ENCODE data around the gene CCDC200.
"Not testable (repeated sequence)": the region's sequence is repeated elsewhere in the genome, so short reads cannot be mapped to it uniquely, and the experiment has no call there.

Gene CCDC200

DNA sequence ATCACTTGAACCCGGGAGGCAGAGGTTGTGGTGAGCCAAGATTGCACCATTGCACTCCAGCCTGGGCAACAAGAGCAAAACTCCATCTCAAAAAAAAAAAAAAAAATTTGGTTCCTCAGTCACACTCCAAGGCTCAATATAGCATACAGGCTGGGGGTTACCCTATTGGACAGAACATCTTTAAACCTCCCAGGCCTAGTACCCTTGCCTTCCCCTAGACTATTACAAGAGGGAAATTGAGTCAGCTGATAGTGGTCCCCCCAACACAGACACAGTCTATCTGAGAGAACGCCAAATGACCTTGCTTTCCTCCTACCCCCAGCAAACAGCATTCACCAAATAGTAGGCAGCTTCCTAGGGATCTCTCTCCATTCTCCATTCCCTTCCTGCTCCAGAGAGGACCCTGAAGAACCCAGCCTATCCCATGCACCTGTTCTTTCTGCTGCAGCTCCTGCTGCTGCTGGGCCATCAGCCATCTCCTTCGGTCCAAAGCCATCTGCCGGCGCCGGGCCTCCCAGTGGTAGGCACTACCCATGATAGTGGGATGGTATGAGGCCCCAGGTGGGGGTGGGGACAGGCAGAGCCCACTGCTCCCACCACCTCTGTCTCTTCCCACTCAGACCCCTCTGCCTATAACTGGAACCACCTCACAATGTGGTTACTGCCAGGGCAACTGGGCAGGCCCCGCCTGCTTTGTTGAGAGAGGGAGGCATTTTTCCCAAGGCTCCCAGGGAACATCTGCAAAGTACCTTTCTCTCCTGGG is at the start of gene CCDC200:
Gene CCDC200 (minus strand): TSS at position 604 of the 763 bp plus-strand sequence. CDS start 69 bp downstream, at position 535.
- not testable (repeated sequence) for DNase-seq

- DNase-seq = not testable (repeated sequence)
These were observed 44.5 kb upstream of the CCDC200 start for GRCh38 chr17:43272914-43273313.

DNA sequence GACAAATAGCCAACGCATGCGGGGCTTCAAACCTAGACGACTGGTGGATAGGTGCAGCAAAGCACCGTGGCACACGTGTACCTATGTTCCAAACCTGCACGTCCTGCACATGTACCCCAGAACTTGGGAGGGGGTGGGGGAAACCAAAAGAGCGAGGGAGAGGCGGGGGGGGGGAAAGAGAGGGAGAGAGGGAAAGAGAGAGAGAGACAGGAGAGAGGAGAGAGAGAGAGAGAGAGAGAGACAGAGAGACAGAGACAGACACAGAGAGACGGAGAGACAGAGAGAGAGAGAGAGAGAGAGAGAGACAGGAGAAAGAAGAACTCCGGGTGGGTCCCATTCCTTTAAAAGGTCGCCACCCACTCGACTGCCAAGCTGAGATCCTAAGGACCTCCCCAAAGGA is 44.1 kb upstream of the CCDC200 start:
- peak; percentile 10 for DNase-seq

- DNase-seq = not testable (repeated sequence)
These were observed 42.4 kb upstream of the CCDC200 start for GRCh38 chr17:43270552-43271504.

DNA sequence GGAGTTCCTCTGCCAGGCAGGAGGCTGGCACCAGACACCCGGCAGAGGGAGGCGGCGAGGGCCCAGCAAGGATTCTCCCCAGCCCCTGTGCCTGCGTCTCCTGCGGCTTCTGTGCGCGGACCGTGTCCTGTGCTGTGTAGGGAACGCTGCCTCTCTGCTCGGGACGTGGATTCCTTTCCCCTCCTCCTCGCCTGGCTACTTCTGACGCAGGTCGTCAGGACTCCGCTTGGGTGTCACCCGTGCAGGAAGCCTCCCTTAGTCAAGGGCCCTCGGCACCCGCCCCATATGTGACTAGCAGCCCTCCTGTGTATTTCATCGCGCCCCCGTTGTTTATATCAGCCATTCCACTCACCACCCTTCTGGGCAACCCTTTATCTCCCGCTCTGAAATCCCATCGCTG is 18.0 kb upstream of the CCDC200 start:
- DNase-seq = not testable (repeated sequence)

GRCh38 chr17:43240596-43241352 is 12.4 kb upstream of the CCDC200 start:
- not testable (repeated sequence) for DNase-seq

DNA sequence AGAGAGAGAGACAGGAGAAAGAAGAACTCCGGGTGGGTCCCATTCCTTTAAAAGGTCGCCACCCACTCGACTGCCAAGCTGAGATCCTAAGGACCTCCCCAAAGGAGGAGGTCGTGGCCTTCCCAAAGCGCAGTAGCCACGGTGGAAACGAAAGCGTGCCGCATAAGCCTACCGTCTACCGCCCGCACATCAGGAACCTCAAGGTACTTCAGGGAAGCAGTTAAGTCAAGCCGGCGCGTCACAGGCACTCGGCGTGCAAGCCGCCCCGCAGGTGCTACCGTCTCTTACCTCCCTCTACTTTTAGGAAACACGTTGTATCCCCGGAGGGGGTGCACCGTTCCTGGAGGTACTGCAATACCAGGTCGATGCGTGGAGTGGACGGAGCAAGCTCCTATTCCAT is 11.2 kb upstream of the CCDC200 start:
- not testable (repeated sequence) for DNase-seq

- not testable (repeated sequence) for DNase-seq
These were observed 5.5 kb upstream of the CCDC200 start, which contains the start of gene RNU2-1 for GRCh38 chr17:43233877-43234276. Gene RNU2-1, minus strand, starts transcription at chr17:43233977.

- not testable (repeated sequence) for DNase-seq
These were observed 4.8 kb upstream of the CCDC200 start for GRCh38 chr17:43233263-43233662.

GRCh38 chr17:43232021-43232699 is 3.7 kb upstream of the CCDC200 start:
- DNase-seq = not testable (repeated sequence)

- not testable (repeated sequence) for DNase-seq
These were observed 3.0 kb upstream of the CCDC200 start for GRCh38 chr17:43231205-43232020.

GRCh38 chr17:43226393-43226792 is 2.0 kb downstream of the CCDC200 start:
- DNase-seq = no peak

- DNase-seq = no peak
These were observed 4.2 kb downstream of the CCDC200 start for GRCh38 chr17:43224146-43224705.

DNA sequence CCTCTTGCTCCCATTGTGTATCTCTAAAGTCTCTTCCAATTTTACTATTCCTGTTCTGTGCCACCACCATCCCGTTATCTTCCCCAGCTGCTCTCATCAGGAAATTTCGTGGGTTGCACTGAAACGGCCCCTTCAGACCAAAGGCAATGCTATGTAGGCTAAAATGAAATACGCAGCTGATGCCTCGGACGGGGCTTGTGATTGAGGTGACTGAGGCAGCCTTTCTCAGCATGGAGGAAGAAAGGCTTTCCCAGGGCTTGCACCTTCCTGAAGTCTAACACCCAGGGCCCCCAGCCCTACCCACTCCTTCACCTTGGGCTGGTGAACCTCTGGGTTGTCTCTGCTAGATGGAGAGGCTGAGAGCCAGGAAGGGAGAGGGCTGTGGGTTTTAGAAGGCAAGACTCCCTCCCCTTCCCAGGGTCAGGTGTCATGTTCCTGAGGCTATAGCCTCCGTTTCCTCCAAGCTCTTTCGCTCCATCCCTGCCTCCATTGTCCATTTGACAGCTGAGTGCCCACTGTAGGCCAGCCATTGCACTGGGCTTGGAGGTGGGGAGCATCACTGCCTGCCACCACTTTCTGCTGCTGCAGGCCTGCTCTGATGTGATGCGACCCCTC is 7.8 kb downstream of the CCDC200 start:
- DNase-seq = no peak

DNA sequence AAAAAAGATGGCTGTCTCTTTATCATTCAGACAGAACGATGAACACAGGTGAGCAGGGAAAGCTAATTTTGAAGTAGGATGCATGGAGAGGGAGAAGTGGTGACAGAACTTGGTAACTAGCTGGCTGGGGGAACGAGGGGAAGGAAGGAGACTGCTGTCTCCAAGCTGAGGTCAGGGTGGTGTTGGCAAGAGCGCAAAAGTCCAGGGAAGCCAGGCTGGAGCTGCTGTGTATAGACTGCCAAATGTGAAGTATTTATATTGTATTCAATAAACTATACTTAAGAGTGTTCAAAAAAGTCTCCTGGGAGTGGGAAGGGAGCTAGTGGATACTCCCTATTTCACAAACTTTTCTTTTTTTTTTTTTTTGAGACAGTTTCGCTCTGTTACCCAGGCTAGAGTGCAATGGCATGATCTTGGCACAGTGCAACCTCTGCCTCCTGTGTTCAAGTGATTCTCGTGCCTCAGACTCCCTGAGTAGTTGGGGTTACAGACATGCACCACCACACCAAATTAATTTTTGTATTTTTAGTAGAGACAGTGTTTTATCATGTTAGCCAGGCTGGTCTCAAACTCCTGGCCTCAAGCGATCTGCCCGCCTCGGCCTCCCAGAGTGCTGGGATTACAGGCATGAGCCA is 8.6 kb downstream of the CCDC200 start:
- DNase-seq = no peak

GRCh38 chr17:43219001-43219400 is 9.4 kb downstream of the CCDC200 start:
- no peak for DNase-seq

DNA sequence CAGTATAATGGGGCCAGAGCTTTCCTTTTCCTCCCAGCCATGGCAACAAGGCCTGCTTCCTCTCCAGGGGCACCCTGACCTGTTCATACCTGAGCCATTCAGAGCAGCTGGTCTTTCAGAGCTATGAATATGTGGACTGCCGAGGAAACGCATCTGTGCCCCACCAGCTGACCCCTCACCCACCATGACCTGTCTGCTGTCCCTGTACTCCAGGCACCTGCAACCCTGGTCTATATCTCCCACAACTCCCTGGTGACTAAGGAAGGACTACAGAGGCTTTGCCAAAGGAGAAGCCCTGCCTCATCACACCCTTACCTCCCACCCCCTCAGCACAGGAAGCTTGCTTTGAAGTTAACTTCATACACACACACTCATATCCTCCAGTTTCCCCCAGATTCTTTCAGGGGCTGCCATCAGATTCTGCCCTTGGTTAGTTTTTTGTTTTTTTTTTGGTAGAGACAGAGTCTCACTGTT is 10.8 kb downstream of the CCDC200 start:
- no peak for DNase-seq

DNA sequence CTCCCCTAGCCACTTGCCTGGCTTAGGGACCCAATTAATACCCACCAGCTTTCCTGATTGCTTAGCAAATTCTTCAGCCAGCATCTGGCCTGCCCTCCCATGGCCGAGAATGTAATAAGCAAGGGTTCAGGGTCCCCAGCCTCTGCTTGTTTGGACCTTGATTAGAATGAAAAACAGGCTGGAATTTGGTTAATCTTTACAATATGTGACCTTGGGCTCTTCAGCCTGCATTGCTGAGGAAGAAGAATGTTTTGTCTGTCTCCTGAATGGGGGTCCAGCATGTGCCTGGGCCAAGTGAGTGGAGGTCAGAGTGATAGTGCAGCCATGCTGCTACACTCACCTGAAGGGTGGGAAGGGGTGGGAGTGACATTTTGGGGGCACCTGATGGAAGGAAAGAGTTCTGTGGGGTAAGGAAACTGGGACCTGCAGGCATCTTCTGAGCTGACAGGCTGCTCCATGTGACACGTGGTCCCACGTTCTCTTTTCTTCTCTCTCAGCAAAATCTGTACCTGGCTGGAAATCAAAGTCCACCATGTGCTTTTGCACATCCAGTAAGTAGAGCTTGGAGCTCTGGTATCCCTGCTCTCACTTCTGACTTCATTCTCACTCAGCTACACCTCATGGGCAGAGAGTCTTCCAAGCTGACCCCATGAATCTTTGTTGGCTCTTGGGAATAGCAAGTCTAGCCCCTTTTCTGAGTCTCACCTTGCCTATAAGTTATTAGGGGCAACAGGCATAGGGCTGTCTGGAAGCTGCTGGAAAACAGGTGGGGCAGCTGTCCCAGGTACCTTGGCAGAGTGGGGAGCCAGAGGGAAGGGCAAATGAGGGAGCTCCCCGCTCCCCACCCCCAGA is 11.4 kb downstream of the CCDC200 start:
- no peak for DNase-seq

- DNase-seq = no peak
These were observed 12.1 kb downstream of the CCDC200 start for GRCh38 chr17:43216369-43216761.
